Measurements from ENCODE around the gene ADD2.

ADD2 gene

DNA sequence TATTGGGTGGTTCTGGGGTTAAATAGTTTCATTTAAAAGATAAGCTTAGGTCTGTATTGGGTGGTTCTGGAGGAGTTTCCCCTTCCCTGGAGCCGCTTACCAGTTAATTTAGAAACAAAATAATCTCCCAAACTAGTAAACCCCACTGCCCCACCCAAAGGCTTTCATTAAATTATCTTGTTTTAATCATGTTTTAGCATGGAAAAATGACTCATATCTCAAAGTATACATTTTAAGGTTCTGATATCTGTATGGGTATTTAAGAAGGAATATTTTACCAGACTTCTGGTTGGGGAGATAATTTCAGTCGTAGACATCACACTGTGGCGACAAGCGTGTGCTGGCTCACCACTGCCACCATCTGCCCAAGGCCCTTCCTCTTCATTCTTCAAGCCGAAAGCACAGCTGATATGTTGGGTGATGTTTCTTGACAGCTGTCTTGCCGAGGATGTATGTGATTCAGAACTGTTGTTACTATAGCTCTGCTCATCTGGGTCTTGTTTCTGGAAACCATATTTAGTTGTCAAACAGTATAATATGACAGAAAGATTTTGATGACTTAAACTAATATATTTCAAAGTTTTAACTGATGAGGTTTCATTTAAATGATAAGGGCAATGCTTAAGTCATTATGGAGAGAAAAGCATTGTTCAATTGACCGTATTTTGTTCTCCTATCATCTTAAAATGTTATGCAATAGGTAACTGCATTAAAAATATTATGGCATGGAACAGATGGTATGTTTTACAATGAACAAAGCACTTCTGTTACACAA, 17.3 kb upstream of the ADD2 start:
- DNase-seq (ENCODE audit: low read depth in 2 of 2), result peak in 1 of 2 donors; percentile 47

DNA sequence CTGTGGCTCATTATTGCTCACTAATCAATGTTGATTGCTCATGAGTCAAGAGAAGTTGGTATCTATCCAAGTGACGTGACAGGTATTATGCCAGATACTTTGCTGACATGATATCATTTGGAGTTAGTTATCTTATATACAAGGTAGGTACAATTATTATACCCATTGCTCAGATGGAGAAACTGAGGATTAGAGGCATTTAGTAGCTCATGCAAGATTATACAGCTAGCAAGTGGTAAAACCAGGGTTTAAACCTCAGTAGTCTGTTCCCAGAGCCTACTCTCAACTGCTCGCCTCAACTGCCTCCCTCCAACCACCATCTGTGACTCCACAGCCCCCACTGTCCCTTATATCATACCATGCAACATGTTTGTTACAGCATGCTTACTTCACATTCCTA, 16.3 kb upstream of the ADD2 start:
- DNase-seq (ENCODE audit: low read depth in 2 of 2), result no peak

GRCh38 chr2:70779911-70780545, 12.0 kb upstream of the ADD2 start:
- DNase-seq (ENCODE audit: low read depth in 2 of 2), result no peak

GRCh38 chr2:70779491-70779890, 11.5 kb upstream of the ADD2 start:
- no peak for DNase-seq (ENCODE audit: low read depth in 2 of 2)

GRCh38 chr2:70778676-70779075, 10.7 kb upstream of the ADD2 start:
- no peak for DNase-seq (ENCODE audit: low read depth in 2 of 2)

DNA sequence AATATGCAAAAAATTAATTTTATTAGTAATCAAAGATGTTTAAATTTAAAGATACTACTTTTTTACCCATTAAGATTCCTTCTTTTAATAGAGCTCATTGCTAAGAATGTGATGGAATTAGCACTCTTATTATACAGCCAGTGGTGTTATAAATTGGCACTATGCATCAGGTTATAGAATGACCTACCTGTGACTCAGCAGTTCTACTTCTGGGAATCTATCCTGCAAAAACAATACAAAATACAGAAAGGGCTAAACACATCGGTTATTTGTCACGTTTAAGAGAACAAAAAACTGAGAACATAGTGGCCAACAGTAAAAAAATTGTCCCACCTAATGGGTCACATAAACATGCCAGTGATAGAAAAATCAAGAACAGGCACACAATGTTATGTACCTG, 9.4 kb upstream of the ADD2 start:
- no peak for DNase-seq (ENCODE audit: low read depth in 2 of 2)

- no peak for DNase-seq (ENCODE audit: low read depth in 2 of 2)
Observed at GRCh38 chr2:70776266-70776665, 8.3 kb upstream of the ADD2 start.

DNA sequence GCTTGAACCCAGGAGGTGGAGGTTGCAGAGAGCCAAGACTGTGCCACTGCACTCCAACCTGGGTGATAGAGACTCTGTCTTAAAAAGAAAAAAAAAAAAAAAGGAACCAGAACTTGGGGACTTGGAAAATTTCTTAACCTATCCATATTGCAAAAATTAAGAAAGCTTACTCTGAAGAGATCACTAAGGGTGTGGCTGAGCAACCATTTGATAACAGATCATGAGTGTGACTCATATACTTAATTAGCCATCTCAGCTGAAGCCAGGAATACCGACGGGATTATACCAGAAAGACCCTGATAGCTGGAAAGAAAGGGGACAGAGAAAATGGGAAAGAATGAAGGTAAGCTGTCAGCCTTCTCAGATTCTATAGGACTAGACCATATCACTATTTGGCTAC, 7.1 kb upstream of the ADD2 start:
- DNase-seq (ENCODE audit: low read depth in 2 of 2), result no peak

GRCh38 chr2:70772486-70773155, 4.6 kb upstream of the ADD2 start:
- DNase-seq (ENCODE audit: low read depth in 2 of 2), result no peak

DNA sequence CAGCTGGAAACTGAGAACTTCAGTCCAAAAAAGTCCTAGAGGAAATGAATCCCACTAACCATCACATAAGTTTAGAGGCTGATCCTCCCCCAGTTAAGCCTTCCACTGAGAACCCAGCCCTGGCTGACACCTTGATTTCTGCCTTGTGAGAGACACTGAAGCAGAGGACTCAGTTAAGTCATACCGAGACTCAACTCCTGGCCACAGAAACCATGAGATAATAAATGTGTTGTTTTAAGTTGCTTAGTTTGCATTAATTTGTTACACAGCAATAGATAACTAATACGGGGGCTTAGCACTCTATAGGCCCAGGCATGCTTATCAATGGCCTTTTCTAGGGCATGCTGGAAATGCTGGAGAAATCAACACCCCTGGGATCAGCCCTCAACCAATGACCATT, 3.4 kb upstream of the ADD2 start:
- DNase-seq (ENCODE audit: low read depth in 2 of 2), result no peak

GRCh38 chr2:70769450-70769849, 1.4 kb upstream of the ADD2 start:
- DNase-seq (ENCODE audit: low read depth in 2 of 2), result no peak

- DNase-seq (ENCODE audit: low read depth in 2 of 2), result no peak
Observed at GRCh38 chr2:70768590-70769085, 638 bp upstream of the ADD2 start.

GRCh38 chr2:70767079-70767698, 811 bp downstream of the ADD2 start:
- peak in 1 of 2 donors; percentile 6 for DNase-seq (ENCODE audit: low read depth in 2 of 2)

GRCh38 chr2:70766357-70767078, 1.5 kb downstream of the ADD2 start:
- no peak for DNase-seq (ENCODE audit: low read depth in 2 of 2)

- DNase-seq (ENCODE audit: low read depth in 2 of 2), result no peak
Observed at GRCh38 chr2:70765507-70765906, 2.5 kb downstream of the ADD2 start.

DNA sequence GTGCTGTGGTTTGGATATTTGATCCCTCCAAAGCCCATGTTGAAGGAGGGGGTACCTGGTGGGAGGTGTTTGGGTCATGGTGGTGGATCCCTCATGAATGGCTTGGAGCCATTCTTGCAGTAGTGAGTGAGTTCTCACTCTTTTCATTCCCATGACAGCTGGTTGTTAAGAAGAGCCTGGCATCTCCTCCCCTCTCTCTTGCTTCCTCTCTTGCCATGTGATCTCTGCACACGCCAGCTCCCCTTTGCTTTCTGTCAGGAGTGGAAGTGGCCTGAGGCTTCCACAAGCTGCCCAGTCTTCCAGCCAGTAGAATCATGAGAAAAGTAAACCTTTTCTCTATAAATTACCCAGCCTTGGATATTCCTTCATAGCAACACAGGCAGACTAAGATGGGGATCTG, 8.6 kb downstream of the ADD2 start:
- DNase-seq (ENCODE audit: low read depth in 2 of 2), result no peak

DNA sequence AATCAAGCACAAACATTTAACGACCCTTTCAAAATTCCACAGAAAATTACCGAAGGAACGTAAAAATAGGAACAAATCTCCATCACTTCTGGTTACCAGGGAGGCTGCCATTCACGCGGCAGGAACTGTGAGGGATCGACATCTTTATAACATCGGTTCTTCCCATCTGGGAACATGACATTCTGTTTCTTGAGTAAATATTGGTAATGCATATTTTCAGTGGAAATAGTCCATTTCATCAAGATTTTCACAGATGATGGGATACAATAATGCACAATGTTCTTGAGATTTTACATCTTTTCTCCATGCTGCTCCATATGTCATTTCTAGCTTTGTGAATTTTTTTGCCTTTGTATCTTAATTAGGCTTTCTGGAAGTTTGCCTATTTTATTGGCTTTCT, 10.0 kb downstream of the ADD2 start:
- no peak for DNase-seq (ENCODE audit: low read depth in 2 of 2)

DNA sequence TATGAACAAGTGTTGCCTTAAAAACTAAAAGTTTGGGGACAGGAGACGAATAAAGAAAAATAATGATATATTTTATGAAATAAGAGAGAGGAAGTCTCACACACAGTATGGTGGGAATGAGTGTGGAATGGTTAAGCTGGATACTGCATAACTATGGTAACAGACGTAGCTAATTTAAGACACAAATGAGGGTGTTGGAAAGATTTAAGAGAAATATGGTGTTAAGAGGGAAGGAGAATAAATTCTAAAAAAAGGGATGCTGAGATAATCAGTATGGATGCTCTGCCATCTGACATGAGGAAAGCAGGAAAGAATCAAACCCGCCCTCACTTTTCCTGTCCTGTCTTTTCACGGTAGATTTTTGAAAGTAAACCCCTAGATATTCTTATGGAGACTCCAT, 10.6 kb downstream of the ADD2 start:
- no peak for DNase-seq (ENCODE audit: low read depth in 2 of 2)

- DNase-seq (ENCODE audit: low read depth in 2 of 2), result no peak
Observed at GRCh38 chr2:70756128-70756527, 11.9 kb downstream of the ADD2 start.

DNA sequence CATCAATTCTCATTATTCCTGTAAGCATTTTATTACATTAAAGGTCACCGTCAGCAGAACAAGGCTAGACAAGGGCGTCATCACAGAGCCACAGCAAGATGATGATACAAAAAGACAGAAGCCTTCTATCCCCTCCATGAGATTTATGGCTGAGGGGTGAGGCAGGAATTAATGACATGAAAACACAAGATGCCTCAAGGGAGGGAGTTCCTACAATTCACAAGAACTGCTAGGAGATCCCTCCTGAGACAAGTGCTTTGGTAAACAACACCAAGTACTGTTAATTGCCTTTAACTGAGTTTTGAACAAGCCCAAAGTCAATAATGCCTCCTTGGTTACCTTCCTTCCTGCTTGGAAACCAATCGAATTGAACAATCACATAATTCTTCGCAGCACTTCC, 14.1 kb downstream of the ADD2 start:
- DNase-seq (ENCODE audit: low read depth in 2 of 2), result no peak

DNA sequence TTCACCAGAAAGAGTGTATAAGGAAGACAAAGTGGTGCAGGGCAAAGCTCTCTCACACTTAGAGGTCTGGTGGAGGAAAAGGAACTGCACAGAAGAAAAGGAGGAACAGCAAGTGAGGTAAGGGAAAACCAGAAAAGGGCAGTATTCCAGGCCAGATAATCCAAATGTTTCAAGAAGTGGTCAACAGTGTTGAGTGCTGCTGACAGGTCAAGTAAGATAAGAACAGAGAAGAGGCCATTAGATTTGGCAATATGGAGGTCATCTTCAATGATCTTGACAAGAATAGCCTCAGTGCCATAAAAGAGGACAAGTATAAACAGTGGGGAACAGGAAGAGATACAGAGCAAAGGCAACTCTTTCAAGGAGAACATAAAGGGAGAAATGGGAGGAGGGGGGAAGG, 15.0 kb downstream of the ADD2 start:
- no peak for DNase-seq (ENCODE audit: low read depth in 2 of 2)

DNA sequence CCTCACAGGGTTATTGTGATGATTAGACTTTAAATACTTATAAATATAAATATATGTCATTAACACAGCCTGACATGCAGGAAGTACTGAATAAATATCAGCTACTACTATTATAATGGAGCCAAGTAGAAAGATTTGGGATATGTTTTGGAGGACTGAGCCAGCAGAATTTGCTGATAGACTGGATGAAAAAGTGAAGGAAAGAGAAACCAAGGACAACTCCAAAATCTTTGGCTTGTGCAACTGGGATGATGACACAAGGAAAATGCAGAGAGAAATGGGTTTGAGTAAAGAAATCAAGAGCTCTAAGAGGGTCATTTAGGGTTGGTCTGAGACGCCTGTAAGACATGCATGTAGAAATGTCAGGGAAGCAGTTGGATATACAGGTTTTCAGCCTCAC, 15.6 kb downstream of the ADD2 start:
- no peak for DNase-seq (ENCODE audit: low read depth in 2 of 2)
